ENCODE measurements around the gene FAF2.

DNA sequence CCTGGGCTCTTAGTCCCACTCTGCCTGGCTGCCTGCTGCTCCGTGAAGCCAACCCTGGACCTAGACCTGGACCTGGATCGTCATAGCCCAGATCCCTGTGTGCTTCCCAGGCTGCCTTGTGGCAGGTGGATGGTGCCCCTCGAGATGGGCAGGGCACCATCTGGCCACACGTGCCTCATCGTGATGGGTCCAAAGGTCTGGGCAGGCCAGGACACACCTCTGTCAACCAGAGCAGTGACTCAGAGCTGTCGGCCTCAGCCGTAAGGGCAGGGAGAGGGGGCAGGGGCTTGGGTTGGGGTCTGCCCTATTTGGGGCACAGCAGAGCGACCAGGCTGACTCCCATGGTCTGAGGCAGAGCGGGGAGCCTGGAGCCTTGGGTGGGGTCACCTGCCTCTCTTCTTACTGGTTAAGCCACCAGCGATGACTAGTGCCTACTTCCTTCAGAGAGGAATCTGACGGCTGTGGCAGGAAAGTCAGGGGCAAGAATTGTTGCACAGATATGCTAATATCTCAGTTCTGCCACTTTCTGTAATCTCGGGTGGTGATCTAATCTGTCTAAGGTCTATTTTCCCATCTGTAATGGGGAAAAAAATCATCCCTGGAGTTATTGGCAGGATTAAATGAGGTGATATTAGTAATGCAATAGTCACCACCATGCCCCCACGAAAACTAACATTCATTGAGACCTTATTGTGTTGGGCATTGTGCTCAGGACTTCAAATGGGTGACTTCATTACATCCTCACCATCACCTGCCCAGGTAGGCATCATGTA lies 97.7 kb downstream of the FAF2 start:
- TF ChIP-seq, protein P1, sequence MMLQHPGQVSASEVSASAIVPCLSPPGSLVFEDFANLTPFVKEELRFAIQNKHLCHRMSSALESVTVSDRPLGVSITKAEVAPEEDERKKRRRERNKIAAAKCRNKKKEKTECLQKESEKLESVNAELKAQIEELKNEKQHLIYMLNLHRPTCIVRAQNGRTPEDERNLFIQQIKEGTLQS (CRISPR knock-in tag; conservative IDR thresholded peaks at IDR 0.05), result no peak
- TF ChIP-seq, protein P2, sequence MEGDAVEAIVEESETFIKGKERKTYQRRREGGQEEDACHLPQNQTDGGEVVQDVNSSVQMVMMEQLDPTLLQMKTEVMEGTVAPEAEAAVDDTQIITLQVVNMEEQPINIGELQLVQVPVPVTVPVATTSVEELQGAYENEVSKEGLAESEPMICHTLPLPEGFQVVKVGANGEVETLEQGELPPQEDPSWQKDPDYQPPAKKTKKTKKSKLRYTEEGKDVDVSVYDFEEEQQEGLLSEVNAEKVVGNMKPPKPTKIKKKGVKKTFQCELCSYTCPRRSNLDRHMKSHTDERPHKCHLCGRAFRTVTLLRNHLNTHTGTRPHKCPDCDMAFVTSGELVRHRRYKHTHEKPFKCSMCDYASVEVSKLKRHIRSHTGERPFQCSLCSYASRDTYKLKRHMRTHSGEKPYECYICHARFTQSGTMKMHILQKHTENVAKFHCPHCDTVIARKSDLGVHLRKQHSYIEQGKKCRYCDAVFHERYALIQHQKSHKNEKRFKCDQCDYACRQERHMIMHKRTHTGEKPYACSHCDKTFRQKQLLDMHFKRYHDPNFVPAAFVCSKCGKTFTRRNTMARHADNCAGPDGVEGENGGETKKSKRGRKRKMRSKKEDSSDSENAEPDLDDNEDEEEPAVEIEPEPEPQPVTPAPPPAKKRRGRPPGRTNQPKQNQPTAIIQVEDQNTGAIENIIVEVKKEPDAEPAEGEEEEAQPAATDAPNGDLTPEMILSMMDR (IDR thresholded peaks at IDR 0.05), result no peak
